ENCODE results near the gene AMZ2.

AMZ2 gene

DNA sequence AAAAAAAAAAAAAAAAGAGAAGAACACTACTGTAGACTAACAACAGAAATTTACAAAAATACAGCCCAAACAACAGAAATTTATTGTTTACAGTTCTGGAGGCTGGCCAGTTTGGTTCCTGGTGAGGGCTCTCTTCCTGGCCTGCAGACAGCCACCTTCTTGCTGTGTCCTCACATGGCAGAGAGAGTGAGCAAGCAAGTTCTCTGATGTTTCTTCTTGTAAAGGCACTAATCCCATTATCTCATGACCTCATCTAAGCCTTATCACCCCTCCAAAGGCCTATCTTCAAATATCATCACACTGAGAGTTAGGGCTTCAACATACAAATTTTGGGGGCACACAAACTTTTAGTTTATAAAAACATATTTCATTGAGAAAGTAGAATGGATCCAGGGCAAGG lies 50.8 kb downstream of the AMZ2 start:
- DNase-seq = no peak
- Mint-ChIP-seq H3K36me3 (ENCODE audit: low read depth) (no peaks in the 10 kb centered on the region), H3K27me3 (no peaks in the 10 kb centered on the region), H3K9me3 (no peaks in the 10 kb centered on the region), H3K4me3 (no peak overlapping the region), H3K4me1 (ENCODE audit: low read depth) (peaks cover 49% of the 10 kb centered on the region), H3K27ac (no peak overlapping the region)

DNA sequence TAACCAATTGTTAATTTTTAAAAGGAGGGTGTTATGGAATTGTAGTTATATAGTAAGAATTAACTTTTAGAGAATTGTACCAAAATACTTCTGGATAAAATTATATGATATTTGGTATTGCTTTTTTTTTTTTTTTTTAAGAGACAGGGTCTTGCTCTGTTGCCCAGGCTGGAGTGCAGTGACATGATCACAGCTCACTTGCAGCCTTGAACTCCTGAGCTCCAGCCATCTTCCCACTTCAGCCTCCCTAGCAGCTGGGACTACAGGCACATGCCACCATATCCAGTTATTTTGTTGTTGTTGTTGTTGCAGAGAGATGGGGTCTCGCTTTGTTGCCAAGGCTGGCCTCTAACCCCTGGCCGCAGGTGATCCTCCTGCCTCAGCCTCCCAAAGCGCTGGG lies 52.0 kb downstream of the AMZ2 start:
- Mint-ChIP-seq H3K9me3 (no peaks in the 10 kb centered on the region), H3K27ac (no peak overlapping the region), H3K4me3 (no peak overlapping the region), H3K36me3 (ENCODE audit: low read depth) (no peaks in the 10 kb centered on the region), H3K27me3 (no peaks in the 10 kb centered on the region), H3K4me1 (ENCODE audit: low read depth) (peaks cover 38% of the 10 kb centered on the region)
- DNase-seq = no peak

GRCh38 chr17:68301438-68301959 lies 53.7 kb downstream of the AMZ2 start:
- Mint-ChIP-seq H3K27ac (no peak overlapping the region), H3K9me3 (no peaks in the 10 kb centered on the region), H3K4me1 (ENCODE audit: low read depth) (peaks cover 25% of the 10 kb centered on the region), H3K4me3 (no peak overlapping the region), H3K27me3 (no peaks in the 10 kb centered on the region), H3K36me3 (ENCODE audit: low read depth) (no peaks in the 10 kb centered on the region)
- no peak for DNase-seq

DNA sequence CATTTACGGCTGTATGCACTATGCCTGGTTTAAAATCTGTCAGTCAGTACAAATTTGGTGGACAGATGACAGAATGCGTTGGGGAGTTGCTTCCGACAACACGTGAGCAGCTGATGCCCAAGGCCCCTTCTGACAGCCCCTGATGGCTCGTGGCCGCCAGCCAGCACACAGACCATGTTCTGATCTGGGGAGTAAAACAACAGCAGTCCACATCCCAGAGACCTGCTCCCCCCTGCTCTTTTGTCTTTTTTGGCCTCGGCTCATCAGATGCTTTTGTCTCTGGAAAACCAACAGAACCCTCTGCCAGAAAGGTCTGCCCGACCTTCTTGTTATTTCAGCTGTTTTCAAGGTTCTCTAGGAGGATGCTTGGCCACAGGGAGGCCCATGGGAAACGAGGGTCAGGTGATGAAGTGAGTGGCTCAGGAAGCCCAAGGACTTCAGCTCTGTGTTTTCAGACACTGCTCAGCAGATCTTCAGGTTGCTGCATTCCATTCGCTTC lies 54.3 kb downstream of the AMZ2 start:
- no peak overlapping the region for H3K27ac Mint-ChIP-seq
- peaks cover 19% of the 10 kb centered on the region for H3K4me1 Mint-ChIP-seq (ENCODE audit: low read depth)
- H3K9me3 Mint-ChIP-seq = no peaks in the 10 kb centered on the region

DNA sequence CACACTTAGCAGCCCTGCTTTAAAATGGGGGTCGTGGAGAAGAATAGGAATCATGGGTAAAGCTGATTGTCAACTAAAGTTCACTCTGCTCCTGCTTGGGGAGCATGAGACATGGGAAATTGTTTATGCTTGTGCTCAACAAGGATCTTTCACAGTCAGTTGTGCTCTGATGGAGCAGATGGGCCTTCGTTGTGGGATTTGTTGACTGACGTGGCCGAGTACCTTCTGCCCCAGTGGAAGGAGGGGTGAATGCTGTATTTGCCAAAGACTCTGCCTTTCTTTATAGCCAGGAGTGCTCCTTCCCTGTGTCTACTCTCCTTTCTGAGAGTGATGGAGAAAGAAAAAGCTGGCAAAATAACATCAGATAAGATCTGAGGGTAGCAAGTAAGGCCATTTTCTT lies 54.8 kb downstream of the AMZ2 start:
- no peak for DNase-seq
- Mint-ChIP-seq H3K27me3 (no peaks in the 10 kb centered on the region), H3K36me3 (ENCODE audit: low read depth) (peaks cover 8% of the 10 kb centered on the region), H3K4me1 (ENCODE audit: low read depth) (peaks cover 18% of the 10 kb centered on the region), H3K27ac (no peak overlapping the region), H3K4me3 (no peak overlapping the region), H3K9me3 (no peaks in the 10 kb centered on the region)

More for the DNA sequence above, 54.3 kb downstream of the AMZ2 start:
- no peak overlapping the region for H3K4me3 Mint-ChIP-seq
- no peak for DNase-seq
- peaks cover 2% of the 10 kb centered on the region for H3K36me3 Mint-ChIP-seq (ENCODE audit: low read depth)
- H3K27me3 Mint-ChIP-seq = no peaks in the 10 kb centered on the region

DNA sequence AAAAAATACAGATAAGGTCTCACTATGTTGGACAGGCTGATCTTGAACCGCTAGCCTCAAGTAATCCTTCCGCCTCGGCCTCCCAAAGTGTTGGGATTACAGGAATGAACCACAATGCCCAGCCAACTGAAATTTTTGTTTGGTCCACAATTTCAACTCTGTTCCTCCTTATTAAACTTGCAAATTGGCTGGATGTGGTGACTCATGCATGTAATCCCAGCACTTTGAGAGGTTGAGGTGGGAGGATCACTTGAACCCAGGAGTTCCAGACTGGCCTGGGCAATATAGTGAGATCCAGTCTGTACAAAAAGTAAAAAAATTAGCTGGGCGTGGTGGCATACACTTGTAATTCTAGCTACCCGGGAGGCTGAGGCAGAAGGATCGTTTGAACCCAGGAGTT lies 56.9 kb downstream of the AMZ2 start:
- no peak for DNase-seq
- H3K27me3 Mint-ChIP-seq = no peaks in the 10 kb centered on the region
- peaks cover 12% of the 10 kb centered on the region for H3K4me1 Mint-ChIP-seq (ENCODE audit: low read depth)
- H3K36me3 Mint-ChIP-seq (ENCODE audit: low read depth) = peaks cover 13% of the 10 kb centered on the region
- H3K27ac Mint-ChIP-seq = no peak overlapping the region
- H3K4me3 Mint-ChIP-seq = no peak overlapping the region
- H3K9me3 Mint-ChIP-seq = no peaks in the 10 kb centered on the region

- no peaks in the 10 kb centered on the region for H3K27me3 Mint-ChIP-seq
- no peaks in the 10 kb centered on the region for H3K9me3 Mint-ChIP-seq
- DNase-seq = no peak
- H3K4me1 Mint-ChIP-seq (ENCODE audit: low read depth) = peaks cover 16% of the 10 kb centered on the region
- H3K27ac Mint-ChIP-seq = no peak overlapping the region
- H3K36me3 Mint-ChIP-seq (ENCODE audit: low read depth) = peaks cover 13% of the 10 kb centered on the region
- no peak overlapping the region for H3K4me3 Mint-ChIP-seq
Observed at GRCh38 chr17:68305142-68305541, 57.3 kb downstream of the AMZ2 start.

Data from activated T-cell treated with anti-CD3 and anti-CD28 coated beads, Interleukin-2, amount 50 U/mL, for 24 hours (primary cell).